Thymus (tissue), 11 donors: ENCODE measurements around the gene NLRX1. TPM values are rescaled to one million over a fixed set of nuclear protein-coding genes. Genes with fewer than 3 reads are reported as not detected.
"Not testable (repeated sequence)": the region's sequence is repeated elsewhere in the genome, so short reads cannot be mapped to it uniquely, and the experiment has no call there.

Experiments used
- DNase-seq, 9 donors: peaks; one replicate each; pipeline ENCODE4 v3.0.0-alpha.2; 2013; ENCODE audit warnings: low spot score in 9 of 9, low read depth in 6 of 9, missing footprints in 1 of 9
- H3K27ac ChIP-seq, 2 donors: one replicate each; pipeline ENCODE4 v1.5.1; 2013; ENCODE audit warnings: control low read depth in 1 of 2, low read depth in 1 of 2, low read length in 1 of 2, mild to moderate bottlenecking in 1 of 2, moderate library complexity in 1 of 2
- H3K27me3 ChIP-seq, 2 donors: one replicate each; pipeline ENCODE4 v1.5.1; 2013; ENCODE audit warnings: low read length in 1 of 2; ENCODE audit not compliant: control insufficient read depth in 2 of 2, insufficient read depth in 1 of 2
- H3K36me3 ChIP-seq, 2 donors: one replicate each; pipeline ENCODE4 v1.5.1; 2013; ENCODE audit warnings: low read length in 1 of 2, mild to moderate bottlenecking in 1 of 2, moderate library complexity in 1 of 2; ENCODE audit not compliant: control insufficient read depth in 2 of 2, insufficient read depth in 2 of 2
- H3K4me1 ChIP-seq, 2 donors: one replicate each; pipeline ENCODE4 v1.5.1; 2013; ENCODE audit warnings: low read length in 2 of 2; ENCODE audit not compliant: control insufficient read depth in 2 of 2, insufficient read depth in 2 of 2
- H3K4me3 ChIP-seq, 2 donors: one replicate each; pipeline ENCODE4 v1.5.1; 2013; ENCODE audit warnings: low read length in 2 of 2, control low read depth in 1 of 2, mild to moderate bottlenecking in 1 of 2
- H3K9me3 ChIP-seq, 2 donors: one replicate each; pipeline ENCODE4 v1.5.1; 2013; ENCODE audit warnings: low read length in 1 of 2, mild to moderate bottlenecking in 1 of 2; ENCODE audit not compliant: control insufficient read depth in 2 of 2, insufficient read depth in 1 of 2
- WGBS: extraction: QIAGEN DNeasy Blood & Tissue Kit; methylation state at CpG from one replicate; pipeline ENCODE4 v1.1.7; 2013; 5-methylcytosine and 5-hydroxymethylcytosine counted together
- polyA plus RNA-seq: library from polyadenylated mRNA; stranded (reverse); fragments of 200-250 nt; gene quantifications from one replicate; pipeline ENCODE4 v1.2.3, GENCODE V29; 2013
- total RNA-seq: library from RNA; stranded (reverse); fragments of 120-200 nt; gene quantifications from one replicate; pipeline ENCODE4 v1.2.4, GENCODE V29; 2013
- donor health status: healthy.

The NLRX1 gene
- total and polyA plus RNA-seq, 2 donors, result 5.1 to 6.5 TPM

DNA sequence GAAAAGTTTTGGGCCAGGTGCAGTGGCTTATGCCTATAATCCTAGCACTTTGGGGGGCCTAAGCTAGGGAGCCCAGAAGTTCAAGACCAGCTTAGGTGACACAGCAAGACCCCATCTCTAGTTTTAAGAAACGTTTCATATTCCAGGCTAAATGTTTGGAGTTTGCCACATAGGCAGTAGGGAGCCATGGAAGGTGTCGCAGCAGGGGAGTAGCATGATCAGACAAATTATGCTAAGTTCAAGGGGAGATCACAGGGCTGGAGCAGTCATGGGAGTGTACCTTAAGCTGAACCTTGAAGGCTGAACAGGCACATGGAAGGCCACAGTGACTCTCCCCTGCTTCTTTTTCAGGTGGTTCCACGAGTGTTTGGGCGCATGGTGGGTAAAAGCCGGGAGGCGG is 10.8 kb downstream of the NLRX1 start:
- peaks cover 7 to 21% of the 10 kb centered on the region in 2 donors for H3K4me1 ChIP-seq
- WGBS, result 97% methylated on average over 6 of the region's 6 CpGs
- no peak for DNase-seq
- no peak overlapping the region for H3K4me3 ChIP-seq
- no peaks in the 10 kb centered on the region for H3K27me3 ChIP-seq
- peaks cover 11 to 40% of the 10 kb centered on the region in 2 donors for H3K36me3 ChIP-seq
- H3K27ac ChIP-seq, result no peak overlapping the region
- peaks cover 0 to 4% of the 10 kb centered on the region in 2 donors for H3K9me3 ChIP-seq

DNA sequence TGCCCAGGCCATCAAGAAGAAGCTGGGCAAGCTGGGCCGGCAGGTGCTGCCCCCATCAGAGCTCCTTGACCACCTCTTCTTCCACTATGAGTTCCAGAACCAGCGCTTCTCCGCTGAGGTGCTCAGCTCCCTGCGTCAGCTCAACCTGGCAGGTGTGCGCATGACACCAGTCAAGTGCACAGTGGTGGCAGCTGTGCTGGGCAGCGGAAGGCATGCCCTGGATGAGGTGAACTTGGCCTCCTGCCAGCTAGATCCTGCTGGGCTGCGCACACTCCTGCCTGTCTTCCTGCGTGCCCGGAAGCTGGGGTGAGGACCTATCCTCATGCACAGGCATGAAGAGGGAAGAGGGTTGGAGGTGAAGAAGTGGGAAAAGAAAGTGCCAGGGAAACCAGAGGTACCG is 11.5 kb downstream of the NLRX1 start:
- Histone ChIP-seq H3K27ac (no peak overlapping the region), H3K27me3 (no peaks in the 10 kb centered on the region), H3K4me1 (peaks cover 7 to 21% of the 10 kb centered on the region in 2 donors), H3K9me3 (peaks cover 0 to 4% of the 10 kb centered on the region in 2 donors), H3K4me3 (no peak overlapping the region), H3K36me3 (peaks cover 6 to 34% of the 10 kb centered on the region in 2 donors)
- DNase-seq, result no peak
- WGBS, result 97% methylated on average over 10 of the region's 10 CpGs

- Histone ChIP-seq H3K27me3 (peaks cover 0 to 2% of the 10 kb centered on the region in 2 donors), H3K9me3 (peaks cover 0 to 4% of the 10 kb centered on the region in 2 donors), H3K27ac (no peak overlapping the region), H3K4me1 (peaks cover 7 to 21% of the 10 kb centered on the region in 2 donors), H3K36me3 (peaks cover 3 to 28% of the 10 kb centered on the region in 2 donors), H3K4me3 (no peak overlapping the region)
- no peak for DNase-seq
- 96% methylated on average over 6 of the region's 6 CpGs for WGBS
These were observed 12.5 kb downstream of the NLRX1 start for GRCh38 chr11:119180729-119181676.

DNA sequence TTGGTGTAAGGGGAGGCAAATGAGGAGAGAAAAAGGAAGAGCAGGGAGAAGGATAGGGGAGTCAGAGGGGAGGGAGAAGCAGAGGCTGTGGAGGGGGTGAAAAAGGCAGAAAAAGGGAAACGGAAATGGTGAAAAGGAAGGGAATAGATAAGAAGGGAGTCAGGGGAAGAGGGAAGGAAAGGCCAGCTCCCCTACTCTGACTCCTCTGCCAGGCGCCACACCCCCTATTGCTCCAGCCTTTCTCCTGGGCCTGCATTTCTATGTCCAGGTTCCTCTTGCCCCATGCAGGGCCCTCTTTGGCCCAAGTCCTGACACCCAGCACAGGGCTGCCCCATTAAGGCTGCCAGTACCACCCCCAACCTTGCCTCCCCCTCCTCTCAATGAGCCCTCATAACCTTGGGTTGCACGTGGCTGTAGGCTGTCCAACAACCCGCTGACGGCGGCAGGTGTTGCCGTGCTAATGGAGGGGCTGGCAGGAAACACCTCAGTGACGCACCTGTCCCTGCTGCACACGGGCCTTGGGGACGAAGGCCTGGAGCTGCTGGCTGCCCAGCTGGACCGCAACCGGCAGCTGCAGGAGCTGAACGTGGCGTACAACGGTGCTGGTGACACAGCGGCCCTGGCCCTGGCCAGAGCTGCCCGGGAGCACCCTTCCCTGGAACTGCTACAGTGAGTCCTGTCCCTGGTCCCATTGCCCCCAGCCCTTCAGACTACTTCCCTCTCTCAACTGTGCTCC is 13.3 kb downstream of the NLRX1 start:
- DNase-seq, result no peak
- Histone ChIP-seq H3K27me3 (peaks cover 0 to 7% of the 10 kb centered on the region in 2 donors), H3K27ac (no peak overlapping the region), H3K9me3 (peaks cover 0 to 4% of the 10 kb centered on the region in 2 donors), H3K4me3 (no peak overlapping the region), H3K36me3 (peaks cover 0 to 28% of the 10 kb centered on the region in 2 donors), H3K4me1 (peaks cover 7 to 20% of the 10 kb centered on the region in 2 donors)
- 93% methylated on average over 17 of the region's 17 CpGs for WGBS

- H3K27ac ChIP-seq, H3K9me3 ChIP-seq, H3K4me1 ChIP-seq, DNase-seq, H3K4me3 ChIP-seq: not testable (repeated sequence)
- Histone ChIP-seq H3K36me3 (peaks cover 0 to 28% of the 10 kb centered on the region in 2 donors), H3K27me3 (peaks cover 0 to 11% of the 10 kb centered on the region in 2 donors)
- 95% methylated on average over 9 of the region's 9 CpGs for WGBS
These were observed 15.9 kb downstream of the NLRX1 start for GRCh38 chr11:119184399-119184798.

DNA sequence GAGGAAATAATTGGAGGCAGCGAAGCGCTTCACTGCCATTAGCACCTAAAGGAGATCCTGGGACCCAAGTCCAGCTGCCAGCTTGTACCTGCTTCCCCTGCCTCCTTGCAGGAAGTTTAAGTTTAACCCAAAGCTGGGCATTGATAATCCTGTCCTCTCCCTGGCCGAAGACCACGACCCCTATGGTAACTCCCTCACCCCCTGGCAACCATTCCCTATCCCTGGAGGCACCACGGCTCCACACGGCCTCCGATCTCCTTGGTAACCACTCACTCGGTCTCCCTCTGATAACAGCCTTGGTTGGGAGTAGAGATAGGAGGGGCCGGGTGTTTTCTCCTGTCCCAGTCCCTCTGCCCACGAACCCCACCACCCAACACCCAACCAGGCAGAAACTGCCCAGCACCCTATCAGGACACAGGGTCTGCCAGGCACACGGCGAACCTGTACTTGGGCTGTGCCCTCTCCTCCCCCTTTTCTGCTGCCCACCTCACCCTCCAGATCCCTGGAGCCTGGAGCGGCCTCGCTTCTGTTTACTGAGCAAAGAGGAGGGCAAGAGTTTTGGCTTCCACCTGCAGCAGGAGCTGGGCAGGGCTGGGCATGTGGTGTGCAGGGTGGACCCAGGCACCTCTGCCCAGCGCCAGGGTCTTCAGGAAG is 17.6 kb downstream of the NLRX1 start:
- Histone ChIP-seq H3K9me3 (no peaks in the 10 kb centered on the region), H3K4me1 (no peaks in the 10 kb centered on the region), H3K27ac (no peak overlapping the region), H3K27me3 (peaks cover 0 to 11% of the 10 kb centered on the region in 2 donors), H3K4me3 (no peak overlapping the region), H3K36me3 (peaks cover 0 to 18% of the 10 kb centered on the region in 2 donors)
- DNase-seq, result no peak
- WGBS, result 84% methylated on average over 15 of the region's 15 CpGs

DNA sequence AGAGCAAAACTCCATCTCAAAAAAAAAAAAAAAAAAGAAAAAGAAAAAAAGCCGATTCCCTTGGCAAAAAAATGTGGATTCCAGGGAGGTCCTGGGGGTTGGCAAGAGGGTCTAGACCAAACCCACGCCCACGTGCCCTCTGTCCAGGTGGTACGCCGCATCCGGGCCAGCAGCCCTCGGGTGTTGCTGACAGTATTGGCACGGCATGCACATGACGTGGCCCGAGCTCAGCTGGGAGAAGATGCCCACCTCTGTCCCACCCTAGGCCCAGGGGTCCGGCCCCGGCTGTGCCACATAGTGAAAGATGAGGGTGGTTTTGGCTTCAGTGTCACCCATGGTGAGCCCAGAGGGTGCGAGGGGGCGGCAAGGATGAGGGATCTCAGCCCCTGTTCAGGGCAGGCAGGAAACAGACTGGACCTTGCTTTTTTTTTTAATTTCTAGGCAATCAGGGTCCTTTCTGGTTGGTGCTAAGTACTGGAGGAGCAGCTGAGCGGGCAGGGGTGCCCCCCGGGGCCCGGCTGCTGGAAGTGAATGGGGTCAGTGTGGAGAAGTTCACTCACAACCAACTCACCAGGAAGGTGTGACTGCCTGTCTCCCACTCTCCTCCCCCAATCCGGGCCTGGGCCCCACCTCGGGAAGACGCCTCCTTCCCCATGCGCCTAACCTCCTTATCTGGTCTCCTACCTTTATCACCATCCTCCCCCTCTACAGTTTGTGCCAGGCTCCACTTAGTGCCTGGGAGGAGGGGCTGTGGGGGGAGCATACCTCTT is 18.8 kb downstream of the NLRX1 start:
- H3K4me1 ChIP-seq, result no peaks in the 10 kb centered on the region
- H3K27ac ChIP-seq, result no peak overlapping the region
- H3K27me3 ChIP-seq, result peaks cover 0 to 11% of the 10 kb centered on the region in 2 donors
- no peak overlapping the region for H3K4me3 ChIP-seq
- no peaks in the 10 kb centered on the region for H3K9me3 ChIP-seq
- peaks cover 0 to 9% of the 10 kb centered on the region in 2 donors for H3K36me3 ChIP-seq
- 95% methylated on average over 21 of the region's 21 CpGs for WGBS
- DNase-seq, result no peak

DNA sequence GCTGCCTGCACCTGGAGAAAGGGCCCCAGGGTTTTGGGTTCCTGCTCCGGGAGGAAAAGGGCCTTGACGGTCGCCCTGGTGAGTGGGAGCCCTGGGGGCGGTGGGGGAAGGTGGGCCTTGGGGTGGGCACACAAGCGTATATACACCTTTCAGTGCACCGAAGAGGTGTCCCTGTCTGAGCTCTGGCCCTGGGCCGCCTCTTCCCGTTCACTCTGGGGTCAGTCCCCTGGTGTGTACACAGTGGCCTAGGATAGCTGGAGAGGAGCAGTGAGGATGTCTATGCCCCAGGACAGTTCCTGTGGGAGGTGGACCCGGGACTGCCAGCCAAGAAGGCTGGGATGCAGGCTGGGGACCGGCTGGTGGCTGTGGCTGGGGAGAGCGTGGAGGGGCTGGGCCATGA is 19.5 kb downstream of the NLRX1 start:
- Histone ChIP-seq H3K9me3 (no peaks in the 10 kb centered on the region), H3K4me1 (no peaks in the 10 kb centered on the region), H3K36me3 (peaks cover 0 to 9% of the 10 kb centered on the region in 2 donors), H3K27ac (no peak overlapping the region), H3K27me3 (peaks cover 0 to 11% of the 10 kb centered on the region in 2 donors), H3K4me3 (no peak overlapping the region)
- WGBS, result 96% methylated on average over 11 of the region's 11 CpGs
- no peak for DNase-seq
